ENCODE measurements around the gene F5.

F5 gene

GRCh38 chr1:169623132-169623926 lies 37.0 kb upstream of the F5 start:
- no peak for TF ChIP-seq CTCF (IDR thresholded peaks at IDR 0.05; ENCODE audit: insufficient read depth, low read depth, low read length, missing control alignments)
- DNase-seq (ENCODE audit: low read depth) = no peak
- H3K4me3 ChIP-seq (ENCODE audit: low read length) = no peak overlapping the region

GRCh38 chr1:169620565-169620964 lies 34.3 kb upstream of the F5 start:
- TF ChIP-seq CTCF (IDR thresholded peaks at IDR 0.05; ENCODE audit: insufficient read depth, low read depth, low read length, missing control alignments) = no peak
- no peak for DNase-seq (ENCODE audit: low read depth)
- H3K4me3 ChIP-seq (ENCODE audit: low read length) = no peak overlapping the region

- no peak overlapping the region for H3K4me3 ChIP-seq (ENCODE audit: low read length)
- DNase-seq (ENCODE audit: low read depth) = no peak
- TF ChIP-seq CTCF (IDR thresholded peaks at IDR 0.05; ENCODE audit: insufficient read depth, low read depth, low read length, missing control alignments) = no peak
These were observed 32.1 kb upstream of the F5 start for GRCh38 chr1:169618367-169618766.

GRCh38 chr1:169615803-169616202 lies 29.5 kb upstream of the F5 start:
- TF ChIP-seq CTCF (IDR thresholded peaks at IDR 0.05; ENCODE audit: insufficient read depth, low read depth, low read length, missing control alignments) = no peak

GRCh38 chr1:169610858-169611257 lies 24.6 kb upstream of the F5 start:
- DNase-seq (ENCODE audit: low read depth) = no peak
- H3K4me3 ChIP-seq (ENCODE audit: low read length) = no peak overlapping the region
- TF ChIP-seq CTCF (IDR thresholded peaks at IDR 0.05; ENCODE audit: insufficient read depth, low read depth, low read length, missing control alignments) = no peak

More at GRCh38 chr1:169615803-169616202, 29.5 kb upstream of the F5 start:
- DNase-seq (ENCODE audit: low read depth) = no peak
- H3K4me3 ChIP-seq (ENCODE audit: low read length) = no peak overlapping the region

GRCh38 chr1:169610108-169610507 lies 23.8 kb upstream of the F5 start:
- DNase-seq (ENCODE audit: low read depth) = no peak
- H3K4me3 ChIP-seq (ENCODE audit: low read length) = no peak overlapping the region
- TF ChIP-seq CTCF (IDR thresholded peaks at IDR 0.05; ENCODE audit: insufficient read depth, low read depth, low read length, missing control alignments) = no peak

- TF ChIP-seq CTCF (IDR thresholded peaks at IDR 0.05; ENCODE audit: insufficient read depth, low read depth, low read length, missing control alignments) = no peak
- no peak for DNase-seq (ENCODE audit: low read depth)
- no peak overlapping the region for H3K4me3 ChIP-seq (ENCODE audit: low read length)
These were observed 21.9 kb upstream of the F5 start for GRCh38 chr1:169608226-169608625.
